Measurements from ENCODE around the gene STK32A.

The STK32A gene

DNA sequence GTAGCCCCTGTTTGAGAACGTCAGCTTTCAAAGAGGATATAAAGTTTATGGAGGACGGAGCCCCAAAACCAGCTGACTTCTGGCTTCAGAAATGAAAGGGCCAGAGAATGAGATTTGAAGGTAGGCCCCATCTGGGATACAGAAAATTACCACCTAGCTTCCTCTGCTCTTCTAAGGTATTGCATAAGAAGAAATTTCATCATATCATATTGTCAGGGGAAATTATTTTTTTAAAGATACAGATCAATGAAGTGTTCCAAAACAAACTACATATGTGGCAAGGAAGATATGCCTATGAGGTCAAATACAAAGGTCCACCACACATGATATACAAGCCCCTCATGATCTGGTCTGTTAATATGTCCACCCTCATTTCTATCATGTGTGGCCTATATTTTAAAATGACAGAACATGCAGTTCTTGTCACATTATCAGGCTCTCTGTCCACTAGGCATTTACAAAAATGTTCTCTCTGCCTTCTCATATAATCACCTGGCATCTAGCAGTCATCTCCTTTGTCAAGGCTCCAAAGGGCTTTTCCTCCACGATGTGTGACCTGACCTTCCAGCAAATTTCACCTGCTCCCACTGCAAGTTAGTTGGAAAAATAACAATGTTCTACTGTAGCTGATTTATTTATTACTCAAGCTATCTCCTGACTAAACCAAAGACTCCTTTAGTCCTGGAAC lies 192.0 kb downstream of the STK32A start:
- no peak for DNase-seq (ENCODE audit: low read depth)

GRCh38 chr5:147427521-147428401 lies 192.9 kb downstream of the STK32A start:
- no peak for DNase-seq (ENCODE audit: low read depth)

DNA sequence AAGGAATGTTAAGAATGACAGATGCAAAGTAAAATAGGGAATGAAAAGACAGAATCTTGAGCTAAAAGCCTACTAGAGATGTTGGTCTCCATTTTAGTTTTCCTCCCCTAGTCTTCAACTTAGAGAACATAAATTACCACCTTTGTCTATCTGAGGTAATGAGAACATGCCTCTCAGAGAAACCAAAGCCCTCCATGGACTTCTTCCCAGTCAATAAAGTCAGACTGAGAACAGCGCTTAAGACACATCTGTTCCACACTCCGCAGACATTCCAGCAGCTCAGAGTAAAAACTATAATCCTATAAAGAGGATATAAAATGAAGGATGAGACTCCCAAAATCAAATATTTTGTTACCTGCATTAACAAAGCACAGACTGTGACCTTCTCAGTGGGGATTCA lies 195.8 kb downstream of the STK32A start:
- no peak for DNase-seq (ENCODE audit: low read depth)

- no peak for DNase-seq (ENCODE audit: low read depth)
Measured at GRCh38 chr5:147431586-147431985, 196.8 kb downstream of the STK32A start.

GRCh38 chr5:147432323-147432722 lies 197.5 kb downstream of the STK32A start:
- no peak for DNase-seq (ENCODE audit: low read depth)

- DNase-seq (ENCODE audit: low read depth) = no peak
Measured at GRCh38 chr5:147434049-147434448, 199.2 kb downstream of the STK32A start.

DNA sequence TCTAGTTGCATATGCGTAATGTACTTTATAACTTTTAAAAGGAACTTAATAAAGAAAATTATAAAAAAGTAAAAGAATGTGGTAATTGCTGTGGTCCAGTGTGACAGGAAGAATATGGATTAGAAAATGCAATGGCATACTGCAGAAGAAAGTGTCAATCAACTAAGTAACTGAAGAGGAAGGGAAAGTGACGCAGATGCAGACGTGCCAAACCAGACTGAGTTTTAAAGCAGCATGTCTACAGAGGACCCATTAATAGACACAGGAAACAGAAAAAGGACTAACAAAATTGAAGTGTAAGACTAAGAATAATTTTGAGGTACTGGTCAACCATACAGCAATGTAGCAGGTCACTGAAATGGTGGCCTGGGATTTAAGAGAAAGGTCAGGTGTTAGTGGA lies 201.8 kb downstream of the STK32A start:
- DNase-seq (ENCODE audit: low read depth) = no peak

GRCh38 chr5:147437161-147437596 lies 202.4 kb downstream of the STK32A start:
- no peak for DNase-seq (ENCODE audit: low read depth)
